Gastrocnemius medialis (tissue), 4 donors: Measurements from ENCODE around the gene BLOC1S5. TPM values are rescaled to one million over a fixed set of nuclear protein-coding genes. Genes with fewer than 3 reads are reported as not detected.

Source experiments
- ATAC-seq, 2 donors: fragments of 150-250 bp; one replicate each; pipeline ENCODE4 v1.9.1; 2016
- DNase-seq, 2 donors: peaks; one replicate each; pipeline ENCODE4 v3.0.0-alpha.2; 2019
- H3K27ac ChIP-seq, 4 donors: fragments of 200-600 bp; sonication (generic); 1 replicate in 1 of 4; 2 replicates in 3 of 4; pipeline ENCODE4 v1.5.1; 2016 to 2018; ENCODE audit warnings: mild to moderate bottlenecking in 2 of 4, moderate library complexity in 1 of 4
- H3K27me3 ChIP-seq, 3 donors: fragments of 200-600 bp; sonication (generic) in 2 of 3; 1 replicate in 1 of 3; 2 replicates in 2 of 3; pipeline versions ENCODE4 v1.5.1 to v1.6.0; 2016 to 2019; ENCODE audit warnings: mild to moderate bottlenecking in 1 of 3, moderate library complexity in 1 of 3
- H3K36me3 ChIP-seq, 2 donors: fragments of 200-600 bp; sonication (generic) in 1 of 2; one replicate each; pipeline ENCODE4 v1.5.1; 2017 to 2018
- H3K4me1 ChIP-seq, 2 donors: fragments of 200-600 bp; sonication (generic) in 1 of 2; one replicate each; pipeline ENCODE4 v1.5.1; 2016 to 2017; ENCODE audit warnings: mild to moderate bottlenecking in 2 of 2
- H3K4me3 ChIP-seq, 4 donors: fragments of 200-600 bp; sonication (generic) in 3 of 4; 1 replicate in 1 of 4; 2 replicates in 3 of 4; pipeline ENCODE4 v1.5.1; 2016 to 2019; ENCODE audit warnings: mild to moderate bottlenecking in 2 of 4
- H3K9me3 ChIP-seq, 3 donors: fragments of 200-600 bp; sonication (generic) in 2 of 3; 1 replicate in 1 of 3; 2 replicates in 2 of 3; pipeline ENCODE4 v1.5.1; 2016 to 2019
- CTCF ChIP-seq, 5 experiments: fragments of 450-650 bp in 3 of 5; fragments of 200-600 bp in 2 of 5; sonication (generic) in 2 of 5; IDR thresholded peaks in 4 of 5; conservative IDR thresholded peaks in 1 of 5; 1 replicate in 4 of 5; 2 replicates in 1 of 5; pipeline ENCODE4 v1.5.1; 2016 to 2019; ENCODE audit warnings: antibody characterized with exemption in 5 of 5, mild to moderate bottlenecking in 3 of 5, moderate library complexity in 3 of 5
- POLR2A ChIP-seq, 2 donors: fragments of 450-650 bp; IDR thresholded peaks; one replicate each; pipeline ENCODE4 v1.6.1; 2017; ENCODE audit warnings: antibody characterized with exemption in 2 of 2, mild to moderate bottlenecking in 2 of 2, moderate library complexity in 2 of 2
- in situ Hi-C, 4 donors: fragments of 200-750 bp; cut with MboI; loops; one replicate each; pipeline versions ENCODE4 v1.15.0 to v1.8.0; 2017; ENCODE audit warnings: low sequenced_read_pairs in 4 of 4
- intact Hi-C: fragments of 100-400 bp; cut with DNase I; formaldehyde crosslinking; loops from one replicate; pipeline ENCODE4 v1.15.1; 2023; ENCODE audit warnings: low total_unique reads
- total RNA-seq, 4 donors: library from RNA; depleted of rRNA; stranded (reverse); fragments of >200 nt; gene quantifications; one replicate each; pipeline versions ENCODE4 v1.1.0 to v1.2.3, GENCODE V29; 2016

BLOC1S5 gene
- total RNA-seq, 4 donors from 2014 or later, result 5.4 to 13.6 (median 9.4) TPM

DNA sequence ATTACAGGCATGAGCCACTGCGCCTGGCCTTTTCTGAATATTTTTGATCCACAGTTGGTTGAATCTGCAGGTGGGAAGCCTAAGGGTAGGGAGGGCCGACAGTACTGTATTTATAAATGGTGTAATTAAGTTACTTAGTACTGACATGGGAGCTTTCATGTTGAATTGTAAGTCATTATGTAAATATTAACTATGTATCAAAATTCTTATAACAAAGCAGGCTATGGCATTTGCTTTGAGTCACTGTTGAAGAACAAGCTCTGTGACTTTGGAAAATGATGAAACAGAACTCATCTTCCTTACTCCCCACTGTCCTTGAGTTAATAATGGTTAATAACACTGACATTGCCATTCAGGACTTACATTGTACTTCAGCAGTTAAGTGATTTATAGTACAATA is 90.6 kb downstream of the BLOC1S5 start:
- no peak for TF ChIP-seq POLR2A (IDR thresholded peaks at IDR 0.05)
- no peak for TF ChIP-seq CTCF (IDR thresholded peaks at IDR 0.05 in 4 of 5, conservative IDR thresholded peaks at IDR 0.05 in 1 of 5)
- Histone ChIP-seq H3K27me3 (no peaks in the 10 kb centered on the region), H3K27ac (no peak overlapping the region), H3K4me1 (peaks cover 11 to 17% of the 10 kb centered on the region in 2 donors), H3K9me3 (no peaks in the 10 kb centered on the region), H3K4me3 (no peak overlapping the region), H3K36me3 (no peaks in the 10 kb centered on the region)
- ATAC-seq (no peak), DNase-seq (no peak)
- intact Hi-C loops (no loop called here), in situ Hi-C loops (no loop called here)

GRCh38 chr6:7971499-7971898 is 92.7 kb downstream of the BLOC1S5 start:
- TF ChIP-seq POLR2A (IDR thresholded peaks at IDR 0.05) (no peak), CTCF (IDR thresholded peaks at IDR 0.05 in 4 of 5, conservative IDR thresholded peaks at IDR 0.05 in 1 of 5) (no peak)
- intact Hi-C loops (no loop called here), in situ Hi-C loops (no loop called here)
- H3K4me3 ChIP-seq, result no peak overlapping the region
- no peak overlapping the region for H3K27ac ChIP-seq
- H3K4me1 ChIP-seq, result peaks cover 11 to 17% of the 10 kb centered on the region in 2 donors
- H3K27me3 ChIP-seq, result no peaks in the 10 kb centered on the region
- ATAC-seq, result no peak
- H3K9me3 ChIP-seq, result no peaks in the 10 kb centered on the region
- DNase-seq, result no peak
- no peaks in the 10 kb centered on the region for H3K36me3 ChIP-seq

GRCh38 chr6:7970616-7971015 is 93.6 kb downstream of the BLOC1S5 start:
- H3K27me3 ChIP-seq, result no peaks in the 10 kb centered on the region
- H3K4me3 ChIP-seq, result no peak overlapping the region
- H3K4me1 ChIP-seq, result peaks cover 3 to 11% of the 10 kb centered on the region in 2 donors
- DNase-seq, result no peak
- in situ Hi-C loops (no loop called here), intact Hi-C loops (no loop called here)
- TF ChIP-seq CTCF (IDR thresholded peaks at IDR 0.05 in 4 of 5, conservative IDR thresholded peaks at IDR 0.05 in 1 of 5) (no peak), POLR2A (IDR thresholded peaks at IDR 0.05) (no peak)
- ATAC-seq, result no peak
- no peaks in the 10 kb centered on the region for H3K36me3 ChIP-seq
- no peak overlapping the region for H3K27ac ChIP-seq
- H3K9me3 ChIP-seq, result no peaks in the 10 kb centered on the region

Other genes starting within 250 kb of the BLOC1S5 start
- gene TXNDC5, start 153.6 kb downstream of the BLOC1S5 start, total RNA-seq, result 10 to 100 TPM; 29.9 to 43.3 (median 38.8) TPM
- 10 to 100 TPM; 16.0 to 39.9 (median 21.2) TPM for gene EEF1E1, start 38.2 kb upstream of the BLOC1S5 start, total RNA-seq